HepG2 (cell line): ENCODE data around the gene H1-8. TPM values are rescaled to one million over a fixed set of nuclear protein-coding genes. Genes with fewer than 3 reads are reported as not detected.

Experiments
- EHMT2 ChIP-seq: fragments of 200-600 bp; sonication (generic); IDR thresholded peaks from 2 replicates; pipeline ENCODE4 v1.7.0; 2017; ENCODE audit warnings: antibody characterized with exemption, low read depth, low read length, borderline replicate concordance
- FOXK2 ChIP-seq: fragments of 450-650 bp; IDR thresholded peaks from 2 replicates; pipeline ENCODE4 v1.6.1; 2016
- GZF1 ChIP-seq: sonication (generic); formaldehyde crosslinking; IDR thresholded peaks from 2 replicates; pipeline ENCODE4 v1.5.1; 2020; ENCODE audit warnings: mild to moderate bottlenecking, missing genetic modification reagents
- KMT2B ChIP-seq: IDR thresholded peaks from 2 replicates; pipeline ENCODE4 v1.6.1; 2016; ENCODE audit warnings: missing genetic modification reagents, missing compliant biosample characterization
- LCORL ChIP-seq, 2 experiments: fragments of 450-650 bp in 1 of 2; sonication (generic) in 1 of 2; formaldehyde crosslinking in 1 of 2; IDR thresholded peaks; 2 replicates each; pipeline versions ENCODE4 v1.5.0 to v1.6.1; 2017 to 2020; ENCODE audit warnings: antibody characterized with exemption in 1 of 2, missing genetic modification reagents in 1 of 2
- MAFK ChIP-seq, 2 experiments: IDR thresholded peaks in 1 of 2; conservative IDR thresholded peaks in 1 of 2; 2 replicates each; pipeline ENCODE4 v1.6.1; 2011; ENCODE audit warnings: improper control_type of control experiment in 2 of 2, low read length in 2 of 2
- MIXL1 ChIP-seq: IDR thresholded peaks from 2 replicates; pipeline ENCODE4 v1.6.1; 2016
- NBN ChIP-seq: fragments of 450-650 bp; conservative IDR thresholded peaks from 2 replicates; pipeline ENCODE4 v1.6.1; 2017
- SP1 ChIP-seq, 2 experiments: fragments of 450-650 bp in 1 of 2; sonication (generic) in 1 of 2; formaldehyde crosslinking in 1 of 2; IDR thresholded peaks; 2 replicates each; pipeline versions ENCODE4 v1.4.0 to v1.6.1; 2016 to 2020; ENCODE audit warnings: missing genetic modification reagents in 1 of 2
- TSC22D2 ChIP-seq: sonication (generic); formaldehyde crosslinking; IDR thresholded peaks from 2 replicates; pipeline ENCODE4 v1.5.1; 2020; ENCODE audit warnings: missing genetic modification reagents, mild to moderate bottlenecking, borderline replicate concordance
- ZEB1 ChIP-seq: IDR thresholded peaks from 2 replicates; pipeline ENCODE4 v1.6.1; 2012; ENCODE audit warnings: mild to moderate bottlenecking, low read depth, inconsistent platforms; ENCODE audit not compliant: insufficient replicate concordance
- ZNF20 ChIP-seq: sonication (generic); formaldehyde crosslinking; IDR thresholded peaks from 2 replicates; pipeline ENCODE4 v1.4.0; 2020; ENCODE audit warnings: mild to moderate bottlenecking, moderate library complexity, missing genetic modification reagents
- ZNF496 ChIP-seq: sonication (generic); formaldehyde crosslinking; IDR thresholded peaks from 2 replicates; pipeline ENCODE4 v1.8.1; 2023; ENCODE audit warnings: mild to moderate bottlenecking, moderate library complexity, missing genetic modification reagents; ENCODE audit not compliant: insufficient replicate concordance
- ZNF607 ChIP-seq: sonication (generic); formaldehyde crosslinking; IDR thresholded peaks from 2 replicates; pipeline ENCODE4 v1.5.1; 2020; ENCODE audit warnings: missing genetic modification reagents, mild to moderate bottlenecking, borderline replicate concordance
- ZSCAN31 ChIP-seq: sonication (generic); formaldehyde crosslinking; IDR thresholded peaks from 2 replicates; pipeline ENCODE4 v1.5.0; 2020; ENCODE audit warnings: low read depth, mild to moderate bottlenecking, missing genetic modification reagents
- polyA plus RNA-seq, 8 experiments: library from polyadenylated mRNA; depleted of rRNA in 3 of 8; stranded (reverse) in 7 of 8; unstranded in 1 of 8; fragments of >200 nt; fragmentation: Illumina TruSeq in 4 of 8; extraction: Trizol in 4 of 8; gene quantifications; 2 replicates each; pipeline versions ENCODE4 v1.2.1 to v1.2.3, GENCODE V29; 2011 to 2016; ENCODE audit warnings: low read depth in 4 of 8, missing spikeins in 1 of 8, mixed read lengths in 1 of 8; ENCODE audit not compliant: insufficient read depth in 1 of 8
- total RNA-seq, 5 experiments: library from RNA; depleted of rRNA; stranded (reverse); fragments of >200 nt; fragmentation: Illumina TruSeq; extraction: Trizol; gene quantifications; 2 replicates each; pipeline ENCODE4 v1.2.3, GENCODE V29; 2016; ENCODE audit warnings: low read depth in 1 of 5
- TF ChIP-seq, protein P1 (sequence below): sonication (generic); formaldehyde crosslinking; IDR thresholded peaks from 2 replicates; pipeline ENCODE4 v1.9.0; 2022; ENCODE audit warnings: missing genetic modification reagents, mild to moderate bottlenecking, borderline replicate concordance
- TF ChIP-seq, protein P2 (sequence below): sonication (generic); formaldehyde crosslinking; conservative IDR thresholded peaks from 2 replicates; pipeline ENCODE4 v1.8.0; 2022; ENCODE audit warnings: low read depth, missing genetic modification reagents
- TF ChIP-seq, protein P3 (sequence below): sonication (generic); formaldehyde crosslinking; IDR thresholded peaks from 2 replicates; pipeline ENCODE4 v1.5.0; 2020; ENCODE audit warnings: missing genetic modification reagents, mild to moderate bottlenecking, borderline replicate concordance
- TF ChIP-seq, protein P4 (sequence below): sonication (generic); formaldehyde crosslinking; IDR thresholded peaks from 2 replicates; pipeline ENCODE4 v1.5.0; 2020; ENCODE audit warnings: mild to moderate bottlenecking, low read depth, missing genetic modification reagents, borderline replicate concordance
- TF ChIP-seq, protein P5 (sequence below): conservative IDR thresholded peaks from 2 replicates; pipeline ENCODE4 v1.6.1; 2018; ENCODE audit warnings: missing genetic modification reagents

H1-8 gene
- total and polyA plus RNA-seq, 2 of the 13 experiments (the other 11 are each of a cell fraction or from before 2014, with no cell fraction given), result 0.08 TPM; not detected in 1

DNA sequence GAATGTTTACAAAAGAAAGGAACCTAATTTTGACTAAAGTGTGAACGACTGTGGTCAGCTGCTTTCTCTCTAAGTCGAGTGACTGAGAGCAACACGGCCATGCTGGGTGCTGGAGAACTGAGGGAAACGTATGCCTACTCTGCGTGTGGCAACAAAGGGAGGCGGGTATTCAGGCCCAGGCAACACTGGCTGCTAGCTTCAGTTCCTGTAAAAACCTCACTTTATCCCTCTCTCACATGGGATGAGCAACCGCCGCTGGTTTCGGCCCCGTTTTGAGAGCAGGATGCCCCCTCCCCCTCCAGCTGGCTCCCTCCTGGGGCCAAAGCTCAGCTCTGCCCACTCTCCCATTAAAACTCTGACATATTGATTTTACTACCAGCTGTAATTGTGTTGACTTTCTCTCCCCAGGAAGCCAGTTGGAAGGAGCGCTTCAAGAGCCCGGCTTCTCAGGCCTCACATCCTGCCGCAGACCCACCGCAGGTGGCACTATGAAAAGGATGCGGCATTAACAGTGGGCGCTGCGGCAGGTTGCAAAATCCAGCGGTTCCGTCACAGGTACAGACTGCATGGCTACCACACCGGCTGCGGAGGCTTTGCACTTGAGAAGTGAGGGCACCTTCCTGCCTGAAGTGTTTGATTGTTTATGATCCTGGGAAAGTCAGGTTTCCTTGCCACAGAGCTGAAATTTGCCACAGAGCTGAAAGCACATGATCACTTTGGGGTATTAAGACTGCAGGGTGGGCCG is 50.8 kb downstream of the H1-8 start (continued):
- TF ChIP-seq, protein P1, sequence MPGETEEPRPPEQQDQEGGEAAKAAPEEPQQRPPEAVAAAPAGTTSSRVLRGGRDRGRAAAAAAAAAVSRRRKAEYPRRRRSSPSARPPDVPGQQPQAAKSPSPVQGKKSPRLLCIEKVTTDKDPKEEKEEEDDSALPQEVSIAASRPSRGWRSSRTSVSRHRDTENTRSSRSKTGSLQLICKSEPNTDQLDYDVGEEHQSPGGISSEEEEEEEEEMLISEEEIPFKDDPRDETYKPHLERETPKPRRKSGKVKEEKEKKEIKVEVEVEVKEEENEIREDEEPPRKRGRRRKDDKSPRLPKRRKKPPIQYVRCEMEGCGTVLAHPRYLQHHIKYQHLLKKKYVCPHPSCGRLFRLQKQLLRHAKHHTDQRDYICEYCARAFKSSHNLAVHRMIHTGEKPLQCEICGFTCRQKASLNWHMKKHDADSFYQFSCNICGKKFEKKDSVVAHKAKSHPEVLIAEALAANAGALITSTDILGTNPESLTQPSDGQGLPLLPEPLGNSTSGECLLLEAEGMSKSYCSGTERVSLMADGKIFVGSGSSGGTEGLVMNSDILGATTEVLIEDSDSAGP (CRISPR knock-in tag), result peak; percentile 68; the same call in 1 of the 2 replicates
- TF ChIP-seq ZNF496 (CRISPR knock-in tag) (no peak), MIXL1 (CRISPR knock-in tag) (peak; percentile 90), GZF1 (CRISPR knock-in tag) (peak; percentile 68; the same call in 1 of the 2 replicates), ZEB1 (peak; percentile 87), TSC22D2 (CRISPR knock-in tag) (no peak), ZNF20 (CRISPR knock-in tag) (no peak), LCORL (IDR thresholded peaks at IDR 0.05) (no peak), LCORL (CRISPR knock-in tag; IDR thresholded peaks at IDR 0.05) (peak; percentile 93), ZSCAN31 (no peak), SP1 (IDR thresholded peaks at IDR 0.05) (no peak), SP1 (CRISPR knock-in tag; IDR thresholded peaks at IDR 0.05) (no peak), FOXK2 (0 out of 2 replicates have a peak, but pooled peaks have one; percentile 15), ZNF607 (CRISPR knock-in tag) (no peak; the same call in 1 of the 2 replicates), EHMT2 (no peak), NBN (no peak), MAFK (conservative IDR thresholded peaks at IDR 0.05 in 1 of 2, IDR thresholded peaks at IDR 0.05 in 1 of 2; ENCODE audit: low read length in 2 of 2) (no peak), KMT2B (CRISPR knock-in tag) (no peak; the same call in 1 of the 2 replicates)
- TF ChIP-seq, protein P2, sequence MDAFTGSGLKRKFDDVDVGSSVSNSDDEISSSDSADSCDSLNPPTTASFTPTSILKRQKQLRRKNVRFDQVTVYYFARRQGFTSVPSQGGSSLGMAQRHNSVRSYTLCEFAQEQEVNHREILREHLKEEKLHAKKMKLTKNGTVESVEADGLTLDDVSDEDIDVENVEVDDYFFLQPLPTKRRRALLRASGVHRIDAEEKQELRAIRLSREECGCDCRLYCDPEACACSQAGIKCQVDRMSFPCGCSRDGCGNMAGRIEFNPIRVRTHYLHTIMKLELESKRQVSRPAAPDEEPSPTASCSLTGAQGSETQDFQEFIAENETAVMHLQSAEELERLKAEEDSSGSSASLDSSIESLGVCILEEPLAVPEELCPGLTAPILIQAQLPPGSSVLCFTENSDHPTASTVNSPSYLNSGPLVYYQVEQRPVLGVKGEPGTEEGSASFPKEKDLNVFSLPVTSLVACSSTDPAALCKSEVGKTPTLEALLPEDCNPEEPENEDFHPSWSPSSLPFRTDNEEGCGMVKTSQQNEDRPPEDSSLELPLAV (CRISPR knock-in tag), result no peak
- TF ChIP-seq, protein P3, sequence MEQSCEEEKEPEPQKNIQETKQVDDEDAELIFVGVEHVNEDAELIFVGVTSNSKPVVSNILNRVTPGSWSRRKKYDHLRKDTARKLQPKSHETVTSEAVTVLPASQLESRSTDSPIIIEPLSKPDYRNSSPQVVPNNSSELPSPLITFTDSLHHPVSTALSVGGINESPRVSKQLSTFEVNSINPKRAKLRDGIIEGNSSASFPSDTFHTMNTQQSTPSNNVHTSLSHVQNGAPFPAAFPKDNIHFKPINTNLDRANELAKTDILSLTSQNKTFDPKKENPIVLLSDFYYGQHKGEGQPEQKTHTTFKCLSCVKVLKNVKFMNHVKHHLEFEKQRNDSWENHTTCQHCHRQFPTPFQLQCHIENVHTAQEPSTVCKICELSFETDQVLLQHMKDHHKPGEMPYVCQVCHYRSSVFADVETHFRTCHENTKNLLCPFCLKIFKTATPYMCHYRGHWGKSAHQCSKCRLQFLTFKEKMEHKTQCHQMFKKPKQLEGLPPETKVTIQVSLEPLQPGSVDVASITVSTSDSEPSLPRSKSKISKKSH (CRISPR knock-in tag), result peak; percentile 41
- TF ChIP-seq, protein P4, sequence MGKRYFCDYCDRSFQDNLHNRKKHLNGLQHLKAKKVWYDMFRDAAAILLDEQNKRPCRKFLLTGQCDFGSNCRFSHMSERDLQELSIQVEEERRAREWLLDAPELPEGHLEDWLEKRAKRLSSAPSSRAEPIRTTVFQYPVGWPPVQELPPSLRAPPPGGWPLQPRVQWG (CRISPR knock-in tag), result no peak
- TF ChIP-seq, protein P5, sequence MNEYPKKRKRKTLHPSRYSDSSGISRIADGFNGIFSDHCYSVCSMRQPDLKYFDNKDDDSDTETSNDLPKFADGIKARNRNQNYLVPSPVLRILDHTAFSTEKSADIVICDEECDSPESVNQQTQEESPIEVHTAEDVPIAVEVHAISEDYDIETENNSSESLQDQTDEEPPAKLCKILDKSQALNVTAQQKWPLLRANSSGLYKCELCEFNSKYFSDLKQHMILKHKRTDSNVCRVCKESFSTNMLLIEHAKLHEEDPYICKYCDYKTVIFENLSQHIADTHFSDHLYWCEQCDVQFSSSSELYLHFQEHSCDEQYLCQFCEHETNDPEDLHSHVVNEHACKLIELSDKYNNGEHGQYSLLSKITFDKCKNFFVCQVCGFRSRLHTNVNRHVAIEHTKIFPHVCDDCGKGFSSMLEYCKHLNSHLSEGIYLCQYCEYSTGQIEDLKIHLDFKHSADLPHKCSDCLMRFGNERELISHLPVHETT, result no peak; the same call in 1 of the 2 replicates
